ENCODE data around the gene GSDMA. TPM values are rescaled to one million over a fixed set of nuclear protein-coding genes. Genes with fewer than 3 reads are reported as not detected.

Gene GSDMA
- total RNA-seq, 1 experiment from 2014 or later, result not detected

DNA sequence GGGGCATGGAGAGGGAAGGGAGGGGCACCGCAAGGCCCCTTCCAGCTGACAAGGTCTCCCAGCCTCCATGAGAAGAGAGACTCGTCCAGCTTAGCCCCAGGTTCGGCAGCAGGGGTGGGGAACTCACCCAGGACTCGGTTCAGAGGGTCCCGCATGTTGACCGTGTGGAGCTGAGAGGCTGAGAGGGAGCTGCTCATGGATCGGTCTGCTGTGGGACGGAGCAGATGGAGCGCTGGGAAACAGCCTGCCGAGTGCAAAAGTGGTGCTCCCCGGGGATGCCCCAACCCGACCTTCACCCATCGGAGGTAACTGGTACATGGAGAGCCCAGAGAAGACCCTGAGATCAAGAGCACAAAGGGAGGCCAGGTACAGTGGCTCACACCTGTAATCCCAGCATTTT, 57.3 kb downstream of the GSDMA start:
- Mint-ChIP-seq H3K27ac (peak overlapping the region in 2 of 3 experiments; percentile 39 to 55; a peak in 2 of 7 replicates), H3K4me1 (peaks cover 16 to 41% of the 10 kb centered on the region in 2 experiments), H3K27me3 (ENCODE audit: low read depth) (no peaks in the 10 kb centered on the region), H3K4me3 (no peak overlapping the region), H3K36me3 (ENCODE audit: insufficient read depth in 1 of 3, low read depth in 3 of 3) (peaks cover 12 to 45% (median 45%) of the 10 kb centered on the region in 3 experiments; a peak in 6 of 7 replicates), H3K9me3 (no peaks in the 10 kb centered on the region; a peak in 1 of 5 replicates)
- TF ChIP-seq, protein P1, sequence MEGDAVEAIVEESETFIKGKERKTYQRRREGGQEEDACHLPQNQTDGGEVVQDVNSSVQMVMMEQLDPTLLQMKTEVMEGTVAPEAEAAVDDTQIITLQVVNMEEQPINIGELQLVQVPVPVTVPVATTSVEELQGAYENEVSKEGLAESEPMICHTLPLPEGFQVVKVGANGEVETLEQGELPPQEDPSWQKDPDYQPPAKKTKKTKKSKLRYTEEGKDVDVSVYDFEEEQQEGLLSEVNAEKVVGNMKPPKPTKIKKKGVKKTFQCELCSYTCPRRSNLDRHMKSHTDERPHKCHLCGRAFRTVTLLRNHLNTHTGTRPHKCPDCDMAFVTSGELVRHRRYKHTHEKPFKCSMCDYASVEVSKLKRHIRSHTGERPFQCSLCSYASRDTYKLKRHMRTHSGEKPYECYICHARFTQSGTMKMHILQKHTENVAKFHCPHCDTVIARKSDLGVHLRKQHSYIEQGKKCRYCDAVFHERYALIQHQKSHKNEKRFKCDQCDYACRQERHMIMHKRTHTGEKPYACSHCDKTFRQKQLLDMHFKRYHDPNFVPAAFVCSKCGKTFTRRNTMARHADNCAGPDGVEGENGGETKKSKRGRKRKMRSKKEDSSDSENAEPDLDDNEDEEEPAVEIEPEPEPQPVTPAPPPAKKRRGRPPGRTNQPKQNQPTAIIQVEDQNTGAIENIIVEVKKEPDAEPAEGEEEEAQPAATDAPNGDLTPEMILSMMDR (conservative IDR thresholded peaks at IDR 0.05), result no peak
- no peak for DNase-seq
- Histone ChIP-seq H3K23me2 (ENCODE audit: insufficient read length, low read depth, low read length, poor library complexity, severe bottlenecking) (no peaks in the 10 kb centered on the region), H3K4me1 (ENCODE audit: insufficient read depth, low read length) (peaks cover 4% of the 10 kb centered on the region; the same call in 1 of the 2 replicates), H2AFZ (ENCODE audit: low read length) (no peak overlapping the region), H3K23ac (ENCODE audit: insufficient read length, low read depth, low read length) (no peak overlapping the region), H2AK5ac (ENCODE audit: insufficient read length, low read length) (no peak overlapping the region), H3K4me2 (ENCODE audit: insufficient read depth, insufficient read length, low read length) (no peak overlapping the region), H3K27me3 (ENCODE audit: insufficient read depth, low read length) (no peaks in the 10 kb centered on the region), H3K9me3 (ENCODE audit: control insufficient read depth, low read depth, low read length) (no peaks in the 10 kb centered on the region), H3K4ac (ENCODE audit: low read depth, low read length) (no peak overlapping the region), H3K9ac (ENCODE audit: extremely low read depth, insufficient read length, low read length) (no peak overlapping the region), H3K56ac (ENCODE audit: insufficient read length, low read depth, low read length) (no peak overlapping the region), H3K79me1 (ENCODE audit: insufficient read depth, low read depth, low read length, poor library complexity, severe bottlenecking) (no peaks in the 10 kb centered on the region), H2BK120ac (ENCODE audit: low read depth, low read length, poor library complexity, severe bottlenecking) (no peak overlapping the region), H2BK5ac (ENCODE audit: insufficient read length, low read length) (no peak overlapping the region), H3K14ac (ENCODE audit: insufficient read depth, low read length) (no peak overlapping the region), H4K5ac (ENCODE audit: insufficient read length, low read depth, low read length) (no peak overlapping the region), H3K27ac (ENCODE audit: insufficient read length, low read depth, low read length) (no peak overlapping the region), H3T11ph (ENCODE audit: low read length) (no peak overlapping the region), H2BK20ac (ENCODE audit: low read depth, low read length, poor library complexity, severe bottlenecking) (no peak overlapping the region), H4K8ac (replicated peaks; ENCODE audit: insufficient read length, low read depth, low read length) (no peak overlapping the region), H4K91ac (ENCODE audit: insufficient read length, low read depth, low read length) (no peak overlapping the region), H4K20me1 (ENCODE audit: control insufficient read depth, insufficient read depth, insufficient read length) (no peaks in the 10 kb centered on the region), H2BK12ac (ENCODE audit: insufficient read length, low read depth, low read length) (no peak overlapping the region), H2BK15ac (ENCODE audit: low read depth, low read length) (no peak overlapping the region), H3K79me2 (ENCODE audit: insufficient read depth, low read length) (no peaks in the 10 kb centered on the region), H3K18ac (ENCODE audit: insufficient read length, low read depth, low read length) (no peak overlapping the region)
- no CpG with 5 or more reads among the region's 13 CpGs for WGBS (ENCODE audit: extremely low coverage, insufficient read length, low lambda C conversion rate)

Measured in H9 (cell line).